Activated CD4-positive, alpha-beta T cell treated with anti-CD3 and anti-CD28 coated beads, Interleukin-2, amount 50 U/mL, for 1 hour (primary cell): ENCODE data around the gene CD300LG.
"Not testable (repeated sequence)": the region's sequence is repeated elsewhere in the genome, so short reads cannot be mapped to it uniquely, and the experiment has no call there.

Experiments used
- DNase-seq: peaks from one replicate; pipeline ENCODE4 v3.0.0-alpha.2; 2020

CD300LG gene

GRCh38 chr17:43881181-43881580 is 34.2 kb downstream of the CD300LG start:
- no peak for DNase-seq

GRCh38 chr17:43881758-43882505 is 35.0 kb downstream of the CD300LG start:
- DNase-seq = no peak

GRCh38 chr17:43882761-43883415 is 35.9 kb downstream of the CD300LG start:
- DNase-seq = no peak

GRCh38 chr17:43888548-43888947 is 41.6 kb downstream of the CD300LG start:
- DNase-seq = no peak

GRCh38 chr17:43890240-43890639 is 43.3 kb downstream of the CD300LG start:
- DNase-seq = no peak

GRCh38 chr17:43891851-43892646 is 45.1 kb downstream of the CD300LG start:
- no peak for DNase-seq

GRCh38 chr17:43892647-43892952 is 45.6 kb downstream of the CD300LG start:
- no peak for DNase-seq

- not testable (repeated sequence) for DNase-seq
Observed at GRCh38 chr17:43894494-43894893, 47.5 kb downstream of the CD300LG start.

- no peak for DNase-seq
Observed at GRCh38 chr17:43897831-43898230, 50.9 kb downstream of the CD300LG start.

GRCh38 chr17:43898446-43898845 is 51.5 kb downstream of the CD300LG start:
- no peak for DNase-seq

- DNase-seq = peak; percentile 79
Observed at GRCh38 chr17:43900183-43900857, 53.3 kb downstream of the CD300LG start.

GRCh38 chr17:43900858-43901754 is 54.1 kb downstream of the CD300LG start:
- no peak for DNase-seq

GRCh38 chr17:43901861-43902589 is 55.0 kb downstream of the CD300LG start:
- DNase-seq = no peak

GRCh38 chr17:43905400-43905984 is 58.5 kb downstream of the CD300LG start:
- no peak for DNase-seq

GRCh38 chr17:43905985-43906852 is 59.2 kb downstream of the CD300LG start:
- peak; percentile 51 for DNase-seq

- peak; percentile 8 for DNase-seq
Observed at GRCh38 chr17:43906951-43907424, 60.0 kb downstream of the CD300LG start.

- DNase-seq = peak; percentile 55
Observed at GRCh38 chr17:43907425-43907981, 60.5 kb downstream of the CD300LG start, which contains the start of gene MPP2. Gene MPP2 (minus strand): TSS chr17:43907536. CDS start chr17:43904460, 3,076 bp downstream.

GRCh38 chr17:43907998-43908721 is 61.2 kb downstream of the CD300LG start:
- DNase-seq = peak; percentile 53
